Measurements from ENCODE around the gene IQSEC2.

The IQSEC2 gene

DNA sequence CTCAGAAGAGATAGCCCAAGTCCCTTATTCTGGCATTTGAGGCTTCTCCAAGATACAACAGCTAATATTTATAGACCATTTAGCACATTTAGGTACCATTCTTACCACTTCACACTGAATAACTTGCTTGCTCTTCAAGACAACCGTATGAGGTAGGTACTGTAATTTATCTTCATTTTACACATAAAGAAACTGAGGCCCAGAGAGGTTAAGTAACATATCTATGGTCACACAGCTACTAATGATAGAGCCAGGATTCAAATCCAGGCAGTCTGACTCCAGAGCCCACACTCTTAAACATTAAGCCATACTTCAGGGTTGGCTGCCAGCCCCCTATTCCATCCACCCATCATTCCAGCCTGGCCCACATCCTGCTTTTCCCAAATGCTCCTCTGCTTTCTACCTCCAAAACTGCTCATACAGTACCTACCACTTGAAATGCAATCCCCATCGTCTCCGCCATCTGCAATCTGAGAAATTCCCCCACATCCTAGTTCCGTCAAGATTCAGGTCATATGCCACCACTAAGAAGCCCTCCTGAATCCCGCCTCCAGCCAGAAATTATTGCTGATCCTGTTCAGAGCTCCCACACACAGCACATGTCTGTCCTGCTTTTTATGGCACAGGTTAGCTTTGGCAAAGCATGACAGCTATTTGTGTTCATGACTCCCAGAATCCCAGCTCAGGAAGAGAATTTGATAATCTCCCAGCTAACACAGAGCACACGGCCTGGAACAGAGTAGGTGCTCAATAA is 23.5 kb downstream of the IQSEC2 start:
- H3K4me3 ChIP-seq (ENCODE audit: low read depth, low read length), result no peak overlapping the region
- no peak for TF ChIP-seq MYC (IDR thresholded peaks at IDR 0.05; ENCODE audit: low read depth, low read length)
- no peak for TF ChIP-seq MAX (IDR thresholded peaks at IDR 0.05; ENCODE audit: low read depth, low read length)
- TF ChIP-seq POLR2A (IDR thresholded peaks at IDR 0.05; ENCODE audit: extremely low read depth, insufficient read length), result no peak
- TF ChIP-seq, protein P1, sequence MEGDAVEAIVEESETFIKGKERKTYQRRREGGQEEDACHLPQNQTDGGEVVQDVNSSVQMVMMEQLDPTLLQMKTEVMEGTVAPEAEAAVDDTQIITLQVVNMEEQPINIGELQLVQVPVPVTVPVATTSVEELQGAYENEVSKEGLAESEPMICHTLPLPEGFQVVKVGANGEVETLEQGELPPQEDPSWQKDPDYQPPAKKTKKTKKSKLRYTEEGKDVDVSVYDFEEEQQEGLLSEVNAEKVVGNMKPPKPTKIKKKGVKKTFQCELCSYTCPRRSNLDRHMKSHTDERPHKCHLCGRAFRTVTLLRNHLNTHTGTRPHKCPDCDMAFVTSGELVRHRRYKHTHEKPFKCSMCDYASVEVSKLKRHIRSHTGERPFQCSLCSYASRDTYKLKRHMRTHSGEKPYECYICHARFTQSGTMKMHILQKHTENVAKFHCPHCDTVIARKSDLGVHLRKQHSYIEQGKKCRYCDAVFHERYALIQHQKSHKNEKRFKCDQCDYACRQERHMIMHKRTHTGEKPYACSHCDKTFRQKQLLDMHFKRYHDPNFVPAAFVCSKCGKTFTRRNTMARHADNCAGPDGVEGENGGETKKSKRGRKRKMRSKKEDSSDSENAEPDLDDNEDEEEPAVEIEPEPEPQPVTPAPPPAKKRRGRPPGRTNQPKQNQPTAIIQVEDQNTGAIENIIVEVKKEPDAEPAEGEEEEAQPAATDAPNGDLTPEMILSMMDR (IDR thresholded peaks at IDR 0.05; ENCODE audit: low read depth, low read length), result no peak
- DNase-seq (ENCODE audit: low read depth), result no peak

GRCh38 chrX:53257166-53257565 is 24.2 kb downstream of the IQSEC2 start:
- TF ChIP-seq, protein P1 (IDR thresholded peaks at IDR 0.05; ENCODE audit: low read depth, low read length), result no peak
- no peak for TF ChIP-seq MYC (IDR thresholded peaks at IDR 0.05; ENCODE audit: low read depth, low read length)
- no peak for TF ChIP-seq MAX (IDR thresholded peaks at IDR 0.05; ENCODE audit: low read depth, low read length)
- no peak for TF ChIP-seq POLR2A (IDR thresholded peaks at IDR 0.05; ENCODE audit: extremely low read depth, insufficient read length)
- H3K4me3 ChIP-seq (ENCODE audit: low read depth, low read length), result no peak overlapping the region
- DNase-seq (ENCODE audit: low read depth), result no peak

GRCh38 chrX:53256446-53257041 is 24.8 kb downstream of the IQSEC2 start:
- no peak overlapping the region for H3K4me3 ChIP-seq (ENCODE audit: low read depth, low read length)
- TF ChIP-seq POLR2A (IDR thresholded peaks at IDR 0.05; ENCODE audit: extremely low read depth, insufficient read length) (no peak), MAX (IDR thresholded peaks at IDR 0.05; ENCODE audit: low read depth, low read length) (no peak), MYC (IDR thresholded peaks at IDR 0.05; ENCODE audit: low read depth, low read length) (no peak)
- TF ChIP-seq, protein P1 (IDR thresholded peaks at IDR 0.05; ENCODE audit: low read depth, low read length), result no peak
- no peak for DNase-seq (ENCODE audit: low read depth)

- no peak for TF ChIP-seq POLR2A (IDR thresholded peaks at IDR 0.05; ENCODE audit: extremely low read depth, insufficient read length)
- no peak for TF ChIP-seq MAX (IDR thresholded peaks at IDR 0.05; ENCODE audit: low read depth, low read length)
- TF ChIP-seq, protein P1 (IDR thresholded peaks at IDR 0.05; ENCODE audit: low read depth, low read length), result no peak
- TF ChIP-seq MYC (IDR thresholded peaks at IDR 0.05; ENCODE audit: low read depth, low read length), result no peak
- no peak overlapping the region for H3K4me3 ChIP-seq (ENCODE audit: low read depth, low read length)
- no peak for DNase-seq (ENCODE audit: low read depth)
These were observed 25.6 kb downstream of the IQSEC2 start for GRCh38 chrX:53255738-53256191.

DNA sequence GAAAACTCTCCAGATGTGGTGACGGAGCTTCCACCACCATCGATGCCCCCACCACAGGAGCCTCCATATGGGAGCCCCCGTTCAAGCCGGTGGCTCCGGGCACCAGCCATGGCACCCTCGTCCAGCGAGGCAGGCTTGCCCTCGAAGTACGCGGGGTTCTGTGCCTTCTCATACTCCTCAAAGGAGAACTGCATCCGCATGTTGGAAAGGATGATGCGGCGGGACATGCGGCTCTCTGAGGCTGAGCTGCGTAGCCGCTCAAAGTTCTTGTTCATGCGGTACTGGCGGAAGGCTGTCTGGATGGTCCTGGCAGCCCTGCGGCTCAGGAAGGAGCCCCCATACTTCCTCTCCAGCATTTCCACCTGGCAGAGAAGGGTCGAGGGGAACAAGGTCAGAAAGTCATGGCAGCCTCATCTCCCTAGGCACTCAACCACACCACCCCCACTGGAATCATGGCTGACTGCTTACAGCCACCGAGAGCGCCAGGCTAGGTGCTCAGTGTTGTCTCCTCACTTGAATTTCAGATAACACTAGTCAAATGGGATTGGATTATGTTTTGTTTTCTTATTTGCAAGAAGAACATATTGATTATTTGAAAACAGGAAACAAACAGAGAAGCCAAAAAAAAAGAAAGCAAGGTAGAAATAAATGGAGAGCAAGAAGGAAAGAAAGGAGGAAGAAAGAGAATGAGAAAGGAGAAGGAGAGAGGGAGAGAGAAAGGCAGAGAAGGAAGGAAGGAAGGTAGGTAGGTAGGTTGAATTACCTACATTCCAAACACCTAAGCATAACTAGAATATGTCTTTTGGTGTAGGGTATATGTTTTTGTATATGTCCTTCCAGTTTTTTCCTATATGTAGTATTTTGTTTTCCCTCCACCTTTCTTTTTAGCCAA is 26.6 kb downstream of the IQSEC2 start:
- TF ChIP-seq, protein P1 (IDR thresholded peaks at IDR 0.05; ENCODE audit: low read depth, low read length), result no peak
- no peak for TF ChIP-seq MYC (IDR thresholded peaks at IDR 0.05; ENCODE audit: low read depth, low read length)
- TF ChIP-seq POLR2A (IDR thresholded peaks at IDR 0.05; ENCODE audit: extremely low read depth, insufficient read length), result no peak
- TF ChIP-seq MAX (IDR thresholded peaks at IDR 0.05; ENCODE audit: low read depth, low read length), result no peak
- no peak overlapping the region for H3K4me3 ChIP-seq (ENCODE audit: low read depth, low read length)
- DNase-seq (ENCODE audit: low read depth), result no peak

Data from NB4 (cell line).